H1 (cell line): ENCODE measurements around the gene DENND2A. TPM values are rescaled to one million over a fixed set of nuclear protein-coding genes. Genes with fewer than 3 reads are reported as not detected.
A peak's percentile ranks its signal among the peaks of the same experiment; 100 is the strongest.

ENCODE experiments used
- CTCF ChIA-PET: fragments of 300-600 bp; sonication (Branson Sonifier 250); formaldehyde crosslinking; loops from one replicate; lab custom pipeline; 2021; ENCODE audit not compliant: partially characterized antibody; lab: Charles Lee
- POLR2A ChIA-PET: fragments of 300-600 bp; sonication (Branson Sonifier 250); formaldehyde crosslinking; loops from one replicate; lab custom pipeline; 2021; ENCODE audit warnings: inconsistent platforms; ENCODE audit not compliant: partially characterized antibody; lab: Charles Lee
- DNase-seq, 2 experiments: peaks; one replicate each; pipeline versions ENCODE4 v3.0.0 to v3.0.0-alpha.2; 2010 to 2022; ENCODE audit warnings: low spot score in 2 of 2, low read depth in 1 of 2, mixed read lengths in 1 of 2
- FAIRE-seq: peaks from 2 replicates; lab custom pipeline; 2011; peaks lifted over from hg19 to GRCh38; lab: Jason Lieb, UNC
- H2AFZ ChIP-seq: 2 replicates; pipeline ENCODE4 v1.8.1; 2012; ENCODE audit warnings: low read length, inconsistent platforms
- H2AK5ac ChIP-seq: 2 replicates; pipeline ENCODE4 v1.6.1; 2013; ENCODE audit warnings: low read depth, low read length
- H2BK120ac ChIP-seq: replicated peaks from 2 replicates; pipeline ENCODE3; 2013; ENCODE audit warnings: low read depth, low read length, inconsistent platforms
- H2BK12ac ChIP-seq: 2 replicates; pipeline ENCODE4 v1.6.1; 2013; ENCODE audit warnings: low read depth, low read length
- H2BK15ac ChIP-seq: 2 replicates; pipeline ENCODE4 v1.6.1; 2013; ENCODE audit warnings: low read length
- H2BK20ac ChIP-seq: 2 replicates; pipeline ENCODE4 v1.6.1; 2013; ENCODE audit warnings: low read length
- H2BK5ac ChIP-seq: 2 replicates; pipeline ENCODE4 v1.6.1; 2013; ENCODE audit warnings: low read depth, low read length
- H3K14ac ChIP-seq: 2 replicates; pipeline ENCODE4 v1.6.1; 2013; ENCODE audit warnings: inconsistent platforms; ENCODE audit not compliant: insufficient read length
- H3K18ac ChIP-seq: 2 replicates; pipeline ENCODE4 v1.6.1; 2013; ENCODE audit warnings: low read length; ENCODE audit errors: extremely low read depth
- H3K23ac ChIP-seq: 2 replicates; pipeline ENCODE4 v1.6.1; 2013; ENCODE audit warnings: inconsistent platforms; ENCODE audit not compliant: insufficient read length
- H3K23me2 ChIP-seq: 2 replicates; pipeline ENCODE4 v1.6.1; 2013; ENCODE audit warnings: low read depth, low read length
- H3K27ac ChIP-seq: 2 replicates; pipeline ENCODE4 v1.6.1; 2011; ENCODE audit warnings: low read depth, low read length, inconsistent platforms
- H3K27me3 ChIP-seq, 4 experiments: replicated peaks in 1 of 4; 1 replicate in 1 of 4; 2 replicates in 3 of 4; pipeline versions ENCODE4 v1.6.1 to v1.8.1; 2011 to 2013; ENCODE audit warnings: low read length in 3 of 4, mild to moderate bottlenecking in 3 of 4, inconsistent platforms in 2 of 4, mixed read lengths in 2 of 4, moderate library complexity in 1 of 4; ENCODE audit not compliant: control insufficient read depth in 3 of 4, insufficient read depth in 3 of 4; ENCODE audit errors: extremely low read depth in 1 of 4
- H3K36me3 ChIP-seq, 4 experiments: 2 replicates each; pipeline versions ENCODE4 v1.6.1 to v1.8.1; 2011 to 2013; ENCODE audit warnings: mild to moderate bottlenecking in 4 of 4, low read length in 3 of 4, moderate library complexity in 2 of 4, control low read depth in 1 of 4, inconsistent platforms in 1 of 4; ENCODE audit not compliant: insufficient read depth in 4 of 4, control insufficient read depth in 2 of 4
- H3K4ac ChIP-seq: replicated peaks from 2 replicates; pipeline ENCODE3; 2013; ENCODE audit warnings: low read length, low read depth, mixed read lengths, inconsistent platforms; ENCODE audit not compliant: insufficient read length
- H3K4me1 ChIP-seq, 4 experiments: replicated peaks in 1 of 4; 1 replicate in 1 of 4; 2 replicates in 3 of 4; pipeline versions ENCODE4 v1.6.1 to v1.8.1; 2011 to 2013; ENCODE audit warnings: low read length in 3 of 4, inconsistent platforms in 2 of 4, mixed read lengths in 1 of 4; ENCODE audit not compliant: insufficient read depth in 4 of 4, control insufficient read depth in 3 of 4
- H3K4me2 ChIP-seq, 2 experiments: 2 replicates each; pipeline versions ENCODE4 v1.6.1 to v1.8.1; 2011 to 2013; ENCODE audit warnings: low read depth in 2 of 2, low read length in 2 of 2, control low read depth in 1 of 2, inconsistent platforms in 1 of 2, mild to moderate bottlenecking in 1 of 2; ENCODE audit not compliant: insufficient read depth in 1 of 2
- H3K4me3 ChIP-seq, 4 experiments: fragments of 200-600, 300-600 bp in 1 of 4; sonication (generic), shearing (Covaris generic), sonication (Bioruptor Twin) in 1 of 4; 2 replicates each; pipeline versions ENCODE4 v1.5.1 to v1.8.1; 2011 to 2016; ENCODE audit warnings: low read length in 4 of 4, low read depth in 3 of 4, control low read depth in 2 of 4, inconsistent platforms in 2 of 4, mild to moderate bottlenecking in 2 of 4, mixed read lengths in 1 of 4, moderate library complexity in 1 of 4; ENCODE audit not compliant: insufficient read depth in 2 of 4; ENCODE audit errors: extremely low read depth in 1 of 4
- H3K56ac ChIP-seq: replicated peaks from 2 replicates; pipeline ENCODE3; 2013; ENCODE audit warnings: low read depth, mild to moderate bottlenecking, mixed read lengths, low read length, inconsistent platforms; ENCODE audit not compliant: insufficient read length
- H3K79me1 ChIP-seq: 2 replicates; pipeline ENCODE4 v1.6.1; 2013; ENCODE audit warnings: low read depth, low read length, control low read depth
- H3K79me2 ChIP-seq, 2 experiments: 2 replicates each; pipeline versions ENCODE4 v1.6.1 to v1.8.1; 2012 to 2013; ENCODE audit warnings: low read length in 2 of 2, mild to moderate bottlenecking in 2 of 2, inconsistent platforms in 1 of 2; ENCODE audit not compliant: insufficient read depth in 2 of 2, control insufficient read depth in 1 of 2
- H3K9ac ChIP-seq, 4 experiments: replicated peaks in 1 of 4; 1 replicate in 1 of 4; 2 replicates in 3 of 4; pipeline versions ENCODE4 v1.6.1 to v1.8.1; 2011 to 2013; ENCODE audit warnings: low read depth in 3 of 4, low read length in 3 of 4, control low read depth in 2 of 4, mild to moderate bottlenecking in 2 of 4, moderate library complexity in 2 of 4, inconsistent platforms in 1 of 4; ENCODE audit errors: extremely low read depth in 1 of 4
- H3K9me3 ChIP-seq, 2 experiments: 2 replicates each; pipeline versions ENCODE4 v1.6.1 to v1.8.1; 2012 to 2013; ENCODE audit warnings: mild to moderate bottlenecking in 2 of 2, moderate library complexity in 2 of 2, control low read depth in 1 of 2, inconsistent platforms in 1 of 2, low read depth in 1 of 2, low read length in 1 of 2, mixed read lengths in 1 of 2; ENCODE audit not compliant: insufficient read depth in 2 of 2
- H4K20me1 ChIP-seq, 2 experiments: replicated peaks in 1 of 2; 2 replicates each; pipeline versions ENCODE3 to v1.8.1; 2011 to 2013; ENCODE audit warnings: inconsistent platforms in 2 of 2, low read length in 2 of 2, mild to moderate bottlenecking in 1 of 2; ENCODE audit not compliant: insufficient read depth in 2 of 2, control insufficient read depth in 1 of 2
- H4K5ac ChIP-seq: 2 replicates; pipeline ENCODE4 v1.6.1; 2013; ENCODE audit warnings: low read length, low read depth, mixed read lengths, inconsistent platforms; ENCODE audit not compliant: insufficient read length
- H4K8ac ChIP-seq: 2 replicates; pipeline ENCODE4 v1.8.0; 2013; ENCODE audit warnings: mild to moderate bottlenecking, moderate library complexity, low read length, inconsistent platforms; ENCODE audit not compliant: insufficient read depth; ENCODE audit errors: extremely low read depth
- H4K91ac ChIP-seq: replicated peaks from 2 replicates; pipeline ENCODE3; 2013; ENCODE audit warnings: low read length, mixed read lengths, inconsistent platforms; ENCODE audit not compliant: insufficient read length
- HDAC6 ChIP-seq: IDR thresholded peaks from one replicate; pipeline ENCODE4 v1.7.1; 2012; ENCODE audit warnings: low read depth, mild to moderate bottlenecking, inconsistent platforms, low read length, moderate library complexity
- MAFK ChIP-seq: IDR thresholded peaks from 2 replicates; pipeline ENCODE4 v1.6.1; 2012; ENCODE audit warnings: low read depth, mild to moderate bottlenecking, improper control_type of control experiment, low read length
- POLR2A ChIP-seq, 2 experiments: IDR thresholded peaks; 1 replicate in 1 of 2; 2 replicates in 1 of 2; pipeline ENCODE4 v1.6.1; 2011; ENCODE audit warnings: low read depth in 2 of 2, low read length in 2 of 2, mild to moderate bottlenecking in 2 of 2; ENCODE audit errors: control extremely low read depth in 1 of 2
- RXRA ChIP-seq: IDR thresholded peaks from 2 replicates; pipeline ENCODE4 v1.6.1; 2011; ENCODE audit warnings: low read depth, mild to moderate bottlenecking, low read length, moderate library complexity; ENCODE audit not compliant: insufficient read depth
- SIX5 ChIP-seq: IDR thresholded peaks from 2 replicates; pipeline ENCODE4 v1.6.1; 2011; ENCODE audit warnings: mild to moderate bottlenecking, low read depth, low read length
- ZNF274 ChIP-seq: IDR thresholded peaks from 2 replicates; pipeline ENCODE4 v1.7.0; 2012; ENCODE audit warnings: low read length, borderline replicate concordance; ENCODE audit errors: extremely low read depth
- WGBS, 2 experiments: shearing (Covaris generic) in 1 of 2; methylation state at CpG; one replicate each; pipeline versions ENCODE4 v1.1.6 to v1.1.7; 2013 to 2015; ENCODE audit warnings: low lambda C conversion rate in 2 of 2, mixed read lengths in 2 of 2, inconsistent platforms in 1 of 2, low coverage in 1 of 2, missing lambda C conversion rate in 1 of 2; ENCODE audit not compliant: insufficient replicate concordance in 2 of 2, insufficient coverage in 1 of 2, insufficient read length in 1 of 2; ENCODE audit errors: extremely low coverage in 1 of 2, missing lambda C conversion rate in 1 of 2; 5-methylcytosine and 5-hydroxymethylcytosine counted together
- polyA plus RNA-seq, 7 experiments: library from polyadenylated mRNA; depleted of rRNA in 3 of 7; stranded (reverse) in 5 of 7; unstranded in 2 of 7; fragments of >200 nt in 5 of 7; fragments of 200-250 nt in 2 of 7; gene quantifications; 1 replicate in 5 of 7; 2 replicates in 1 of 7; 4 replicates in 1 of 7; pipeline versions ENCODE4 v1.2.1 to v1.2.3, GENCODE V29; 2011 to 2013; ENCODE audit warnings: missing spikeins in 2 of 7, mixed read lengths in 2 of 7
- total RNA-seq: library from RNA; stranded (reverse); fragmentation: NEBNext Ultra II Directional; extraction: Animal tissue kit (Norgen Biotek cat#: 25700); gene quantifications from 2 replicates; pipeline ENCODE4 v1.2.1, GENCODE V29; 2021

Gene DENND2A
- total and polyA plus RNA-seq, 2 of the 8 experiments (the other 6 are each of a cell fraction or from before 2014, with no cell fraction given): 5.0 to 13.0 TPM

DNA sequence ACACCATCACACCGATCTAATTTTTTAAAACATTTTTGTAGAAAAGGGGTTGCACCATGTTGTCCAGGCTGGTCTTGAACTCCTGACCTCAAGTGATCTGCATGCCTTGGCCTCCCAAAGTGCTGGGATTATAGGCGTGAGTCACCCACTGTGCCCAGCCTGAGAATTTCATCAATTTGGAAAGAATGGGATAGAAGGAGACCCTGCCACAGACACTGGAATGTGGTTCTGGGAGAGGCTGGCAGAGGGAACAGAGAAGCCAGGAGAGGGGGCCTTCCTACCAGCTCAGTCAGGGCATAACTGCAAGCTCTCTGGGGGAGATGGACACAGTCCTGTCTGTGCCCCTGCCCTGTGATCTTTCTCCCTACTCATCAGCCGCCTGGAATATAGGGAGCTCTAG, 119.2 kb downstream of the DENND2A start:
- Histone ChIP-seq H4K20me1 (no peaks in the 10 kb centered on the region), H3K4me3 (no peak overlapping the region), H3K4ac (no peak overlapping the region), H2BK15ac (no peak overlapping the region), H3K27me3 (no peaks in the 10 kb centered on the region), H2BK12ac (no peak overlapping the region), H3K18ac (no peak overlapping the region), H4K5ac (no peak overlapping the region), H3K27ac (no peak overlapping the region), H3K56ac (no peak overlapping the region), H3K4me1 (peaks cover 3 to 6% (median 4%) of the 10 kb centered on the region in 4 experiments; a peak in 4 of 7 replicates), H3K9ac (no peak overlapping the region), H4K91ac (no peak overlapping the region), H3K79me2 (no peaks in the 10 kb centered on the region), H3K4me2 (no peak overlapping the region), H3K14ac (no peak overlapping the region), H2BK120ac (no peak overlapping the region), H3K9me3 (no peaks in the 10 kb centered on the region), H3K79me1 (no peaks in the 10 kb centered on the region), H2AFZ (no peak overlapping the region), H2BK5ac (peak overlapping the region; percentile 9; the same call in 1 of the 2 replicates), H2AK5ac (no peak overlapping the region), H3K23me2 (no peaks in the 10 kb centered on the region), H3K36me3 (no peaks in the 10 kb centered on the region), H2BK20ac (no peak overlapping the region), H4K8ac (no peak overlapping the region; the same call in 1 of the 2 replicates), H3K23ac (no peak overlapping the region)
- ChIA-PET CTCF (interaction anchor here (0.9 to 18.4 kb wide), 6 partner anchors 15 to 451 kb away, joined by 3 to 322 read pairs (median 4); partner anchors contain the start of gene DENND2A), POLR2A (no interaction called here)
- FAIRE-seq (no peak), DNase-seq (no peak)
- 89% methylated on average over 3 of the region's 3 CpGs; no CpG with 5 or more reads in 1 of the 2 experiments for WGBS, 2 experiments
- TF ChIP-seq SIX5 (no peak), ZNF274 (no peak), POLR2A (IDR thresholded peaks at IDR 0.05; ENCODE audit: control extremely low read depth in 1 of 2, low read depth in 2 of 2, low read length in 2 of 2) (no peak), HDAC6 (no peak), RXRA (no peak), MAFK (no peak)
